HG02981 (cell line): ENCODE results near the gene FMN2.

Experiments
- ATAC-seq: cut with Tn5 transposase; IDR thresholded peaks from one replicate; pipeline ENCODE4 v1.9.1; 2021; ENCODE audit warnings: mild to moderate bottlenecking, moderate library complexity; ENCODE audit not compliant: unreplicated experiment

Gene FMN2

GRCh38 chr1:240192851-240193250 lies 101.2 kb downstream of the FMN2 start:
- ATAC-seq = no peak

GRCh38 chr1:240193679-240194078 lies 102.0 kb downstream of the FMN2 start:
- ATAC-seq = no peak

GRCh38 chr1:240194120-240194519 lies 102.4 kb downstream of the FMN2 start:
- ATAC-seq = no peak

- no peak for ATAC-seq
These were observed 106.7 kb downstream of the FMN2 start for GRCh38 chr1:240198376-240198775.

GRCh38 chr1:240199758-240200645 lies 108.3 kb downstream of the FMN2 start:
- no peak for ATAC-seq

- no peak for ATAC-seq
These were observed 110.2 kb downstream of the FMN2 start for GRCh38 chr1:240201931-240202330.

- no peak for ATAC-seq
These were observed 115.5 kb downstream of the FMN2 start for GRCh38 chr1:240207073-240207709.

- ATAC-seq = no peak
These were observed 118.3 kb downstream of the FMN2 start for GRCh38 chr1:240210026-240210425.

GRCh38 chr1:240212556-240212955 lies 120.9 kb downstream of the FMN2 start:
- no peak for ATAC-seq

GRCh38 chr1:240217403-240217802 lies 125.7 kb downstream of the FMN2 start:
- no peak for ATAC-seq

- no peak for ATAC-seq
These were observed 127.4 kb downstream of the FMN2 start for GRCh38 chr1:240219104-240219503.

- ATAC-seq = no peak
These were observed 134.4 kb downstream of the FMN2 start for GRCh38 chr1:240226102-240226501.

- ATAC-seq = no peak
These were observed 139.1 kb downstream of the FMN2 start for GRCh38 chr1:240230816-240231215.

- no peak for ATAC-seq
These were observed 140.8 kb downstream of the FMN2 start for GRCh38 chr1:240232530-240232929.

GRCh38 chr1:240234485-240235210 lies 143.0 kb downstream of the FMN2 start:
- no peak for ATAC-seq

- ATAC-seq = no peak
These were observed 144.0 kb downstream of the FMN2 start for GRCh38 chr1:240235521-240236288.

GRCh38 chr1:240237305-240237721 lies 145.6 kb downstream of the FMN2 start:
- ATAC-seq = no peak

GRCh38 chr1:240239309-240239708 lies 147.6 kb downstream of the FMN2 start:
- ATAC-seq = no peak

GRCh38 chr1:240241278-240241677 lies 149.6 kb downstream of the FMN2 start:
- no peak for ATAC-seq

GRCh38 chr1:240242601-240243144 lies 151.0 kb downstream of the FMN2 start:
- no peak for ATAC-seq
